HG03039 (cell line): ENCODE data around the gene PTPRN2.
"Not testable (repeated sequence)": the region's sequence is repeated elsewhere in the genome, so short reads cannot be mapped to it uniquely, and the experiment has no call there.

Experiments
- ATAC-seq: cut with Tn5 transposase; IDR thresholded peaks from one replicate; pipeline ENCODE4 v1.9.1; 2021; ENCODE audit warnings: mild to moderate bottlenecking, moderate library complexity; ENCODE audit not compliant: unreplicated experiment

PTPRN2 gene

GRCh38 chr7:157791666-157792065 lies 796.0 kb downstream of the PTPRN2 start:
- no peak for ATAC-seq

- ATAC-seq: no peak
These were observed 796.4 kb downstream of the PTPRN2 start for GRCh38 chr7:157791261-157791660.

GRCh38 chr7:157789942-157790341 lies 797.7 kb downstream of the PTPRN2 start:
- ATAC-seq: no peak

GRCh38 chr7:157789094-157789493 lies 798.5 kb downstream of the PTPRN2 start:
- no peak for ATAC-seq

- no peak for ATAC-seq
These were observed 799.0 kb downstream of the PTPRN2 start for GRCh38 chr7:157788573-157788972.

GRCh38 chr7:157787275-157787701 lies 800.3 kb downstream of the PTPRN2 start:
- ATAC-seq: no peak

- no peak for ATAC-seq
These were observed 801.0 kb downstream of the PTPRN2 start for GRCh38 chr7:157786375-157787274.

GRCh38 chr7:157785486-157786186 lies 802.0 kb downstream of the PTPRN2 start:
- ATAC-seq: no peak

- ATAC-seq: no peak
These were observed 802.6 kb downstream of the PTPRN2 start for GRCh38 chr7:157784979-157785441.

GRCh38 chr7:157784041-157784835 lies 803.4 kb downstream of the PTPRN2 start:
- no peak for ATAC-seq

GRCh38 chr7:157782041-157782440 lies 805.6 kb downstream of the PTPRN2 start:
- ATAC-seq: no peak

- ATAC-seq: no peak
These were observed 806.9 kb downstream of the PTPRN2 start for GRCh38 chr7:157780721-157781120.

GRCh38 chr7:157780312-157780711 lies 807.3 kb downstream of the PTPRN2 start:
- ATAC-seq: no peak

GRCh38 chr7:157779206-157779605 lies 808.4 kb downstream of the PTPRN2 start:
- ATAC-seq: no peak

- not testable (repeated sequence) for ATAC-seq
These were observed 810.3 kb downstream of the PTPRN2 start for GRCh38 chr7:157777194-157777762.

GRCh38 chr7:157775560-157776332 lies 811.9 kb downstream of the PTPRN2 start:
- ATAC-seq: no peak

- ATAC-seq: no peak
These were observed 812.5 kb downstream of the PTPRN2 start for GRCh38 chr7:157775021-157775559.

GRCh38 chr7:157774495-157774894 lies 813.1 kb downstream of the PTPRN2 start:
- no peak for ATAC-seq

GRCh38 chr7:157773361-157773760 lies 814.3 kb downstream of the PTPRN2 start:
- no peak for ATAC-seq
